HL-60 (cell line): ENCODE data around the gene ADTRP.

Experiments used
- DNase-seq, 2 experiments: peaks; one replicate each; pipeline ENCODE4 v3.0.0-alpha.2; 2010 to 2020; ENCODE audit warnings: low read depth in 1 of 2, low spot score in 1 of 2
- H3K27ac ChIP-seq: fragments of 250-450 bp; sonication (Bioruptor Pico); replicated peaks from 2 replicates; pipeline ENCODE4 v1.5.1; 2020; ENCODE audit warnings: mild to moderate bottlenecking, moderate library complexity
- H3K27me3 ChIP-seq: fragments of 250-450 bp; sonication (Bioruptor Pico); 2 replicates; pipeline ENCODE4 v1.5.1; 2021; ENCODE audit warnings: mild to moderate bottlenecking, moderate library complexity; ENCODE audit not compliant: insufficient read depth, poor library complexity, severe bottlenecking
- H3K4me3 ChIP-seq: replicated peaks from 2 replicates; pipeline ENCODE4 v1.5.1; 2011; ENCODE audit warnings: mild to moderate bottlenecking, control low read depth, low read length; ENCODE audit not compliant: insufficient read depth
- CTCF ChIP-seq: IDR thresholded peaks from one replicate; pipeline ENCODE4 v1.5.1; 2011; ENCODE audit warnings: low read length, control low read depth, inconsistent platforms; ENCODE audit not compliant: insufficient read depth
- GABPA ChIP-seq: IDR thresholded peaks from 2 replicates; pipeline ENCODE4 v1.6.1; 2012; ENCODE audit warnings: low read depth
- POLR2AphosphoS5 ChIP-seq: IDR thresholded peaks from 2 replicates; pipeline ENCODE4 v1.6.1; 2012; ENCODE audit warnings: low read depth
- REST ChIP-seq: IDR thresholded peaks from 2 replicates; pipeline ENCODE4 v1.6.1; 2012; ENCODE audit warnings: low read depth; ENCODE audit not compliant: insufficient replicate concordance
- SPI1 ChIP-seq: IDR thresholded peaks from 2 replicates; pipeline ENCODE4 v1.6.1; 2012; ENCODE audit warnings: low read depth, mild to moderate bottlenecking, borderline replicate concordance

The ADTRP gene

GRCh38 chr6:11783524-11784064, 5.0 kb upstream of the ADTRP start:
- Histone ChIP-seq H3K4me3 (no peak overlapping the region), H3K27me3 (no peaks in the 10 kb centered on the region), H3K27ac (no peak overlapping the region)
- TF ChIP-seq REST = no peak
- TF ChIP-seq CTCF = no peak
- TF ChIP-seq GABPA = no peak
- TF ChIP-seq POLR2AphosphoS5 = no peak
- no peak for TF ChIP-seq SPI1
- peak in 1 of 2 experiments; percentile 72 for DNase-seq

- H3K27me3 ChIP-seq = no peaks in the 10 kb centered on the region
- no peak for DNase-seq
- no peak overlapping the region for H3K27ac ChIP-seq
- TF ChIP-seq SPI1 (no peak), POLR2AphosphoS5 (no peak), CTCF (no peak), REST (no peak), GABPA (no peak)
- no peak overlapping the region for H3K4me3 ChIP-seq
These were observed 3.9 kb upstream of the ADTRP start for GRCh38 chr6:11782524-11782923.

- DNase-seq = no peak
- Histone ChIP-seq H3K4me3 (no peak overlapping the region), H3K27ac (no peak overlapping the region), H3K27me3 (no peaks in the 10 kb centered on the region)
- TF ChIP-seq CTCF (no peak), REST (no peak), SPI1 (no peak), POLR2AphosphoS5 (no peak), GABPA (no peak)
These were observed 1.5 kb upstream of the ADTRP start for GRCh38 chr6:11780097-11780428.
